ENCODE results near the gene ZMYND12. TPM values are rescaled to one million over a fixed set of nuclear protein-coding genes. Genes with fewer than 3 reads are reported as not detected.
A peak's percentile ranks its signal among the peaks of the same experiment; 100 is the strongest.

Gene ZMYND12
- total RNA-seq, 1 donor from 2014 or later, result 0.46 TPM

- Histone ChIP-seq H3K27me3 (ENCODE audit: control insufficient read depth, insufficient read depth, low read length) (peaks cover 17% of the 10 kb centered on the region), H3K36me3 (ENCODE audit: control insufficient read depth, insufficient read depth, low read length) (no peaks in the 10 kb centered on the region), H3K4me3 (ENCODE audit: low read depth, low read length) (peak overlapping the region; percentile 41)
- TF ChIP-seq, protein P1, sequence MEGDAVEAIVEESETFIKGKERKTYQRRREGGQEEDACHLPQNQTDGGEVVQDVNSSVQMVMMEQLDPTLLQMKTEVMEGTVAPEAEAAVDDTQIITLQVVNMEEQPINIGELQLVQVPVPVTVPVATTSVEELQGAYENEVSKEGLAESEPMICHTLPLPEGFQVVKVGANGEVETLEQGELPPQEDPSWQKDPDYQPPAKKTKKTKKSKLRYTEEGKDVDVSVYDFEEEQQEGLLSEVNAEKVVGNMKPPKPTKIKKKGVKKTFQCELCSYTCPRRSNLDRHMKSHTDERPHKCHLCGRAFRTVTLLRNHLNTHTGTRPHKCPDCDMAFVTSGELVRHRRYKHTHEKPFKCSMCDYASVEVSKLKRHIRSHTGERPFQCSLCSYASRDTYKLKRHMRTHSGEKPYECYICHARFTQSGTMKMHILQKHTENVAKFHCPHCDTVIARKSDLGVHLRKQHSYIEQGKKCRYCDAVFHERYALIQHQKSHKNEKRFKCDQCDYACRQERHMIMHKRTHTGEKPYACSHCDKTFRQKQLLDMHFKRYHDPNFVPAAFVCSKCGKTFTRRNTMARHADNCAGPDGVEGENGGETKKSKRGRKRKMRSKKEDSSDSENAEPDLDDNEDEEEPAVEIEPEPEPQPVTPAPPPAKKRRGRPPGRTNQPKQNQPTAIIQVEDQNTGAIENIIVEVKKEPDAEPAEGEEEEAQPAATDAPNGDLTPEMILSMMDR (IDR thresholded peaks at IDR 0.05; ENCODE audit: insufficient read depth, low read length, poor library complexity, severe bottlenecking), result no peak
- no peak for DNase-seq (ENCODE audit: low read depth)
Observed at GRCh38 chr1:42381280-42381673, 74.5 kb downstream of the ZMYND12 start.

- TF ChIP-seq, protein P1 (IDR thresholded peaks at IDR 0.05; ENCODE audit: insufficient read depth, low read length, poor library complexity, severe bottlenecking), result no peak
- Histone ChIP-seq H3K36me3 (ENCODE audit: control insufficient read depth, insufficient read depth, low read length) (no peaks in the 10 kb centered on the region), H3K4me3 (ENCODE audit: low read depth, low read length) (peak within 1 kb of the TSS; percentile 41), H3K27me3 (ENCODE audit: control insufficient read depth, insufficient read depth, low read length) (peaks cover 17% of the 10 kb centered on the region)
- DNase-seq (ENCODE audit: low read depth), result no peak
Observed at GRCh38 chr1:42380586-42381279, 75.1 kb downstream of the ZMYND12 start, which contains the start of gene RIMKLA. TSS of gene RIMKLA (plus strand) at chr1:42380792. CDS start at chr1:42380935, 143 bp downstream.

Other genes with a start within 250 kb of the ZMYND12 start
- 23.2 and 28.6 TPM in 2 replicates for gene FOXJ3, start 120.8 kb downstream of the ZMYND12 start, total RNA-seq
- gene RIMKLA, start 75.2 kb downstream of the ZMYND12 start, total RNA-seq, result 0.14 and 0.29 TPM in 2 replicates
- 45.1 and 52.3 TPM in 2 replicates for gene PPCS, start 521 bp upstream of the ZMYND12 start, total RNA-seq
- gene CCDC30, start 7.3 kb upstream of the ZMYND12 start, total RNA-seq, result 1.8 and 3.1 TPM in 2 replicates
- gene PPIH, start 202.4 kb upstream of the ZMYND12 start, total RNA-seq, result 33.1 and 43.7 TPM in 2 replicates
- gene YBX1, start 226.4 kb upstream of the ZMYND12 start, total RNA-seq, result 894 and 938 TPM in 2 replicates

Data from kidney epithelial cell (primary cell).